Right lobe of liver (tissue), 6 donors: ENCODE data around the gene METTL27. TPM values are rescaled to one million over a fixed set of nuclear protein-coding genes. Genes with fewer than 3 reads are reported as not detected.

ENCODE experiments used
- ATAC-seq, 4 donors: fragments of 200-7000 bp; cut with Tn5 transposase; one replicate each; pipeline ENCODE4 v1.9.1; 2020; ENCODE audit warnings: mild to moderate bottlenecking in 4 of 4, moderate library complexity in 4 of 4
- DNase-seq, 3 donors: peaks; one replicate each; pipeline ENCODE4 v3.0.0-alpha.2; 2020
- H3K27ac ChIP-seq, 3 donors: fragments of 200-600 bp; one replicate each; pipeline ENCODE4 v1.8.0; 2022
- H3K27me3 ChIP-seq, 2 donors: fragments of 200-600 bp; one replicate each; pipeline ENCODE4 v1.8.0; 2022
- H3K36me3 ChIP-seq, 4 donors: fragments of 200-600 bp; sonication (generic) in 1 of 4; one replicate each; pipeline versions ENCODE4 v1.5.1 to v1.8.0; 2017 to 2022; ENCODE audit warnings: control low read depth in 1 of 4
- H3K4me1 ChIP-seq, 4 donors: fragments of 200-600 bp; sonication (generic) in 1 of 4; one replicate each; pipeline versions ENCODE4 v1.5.1 to v1.8.0; 2017 to 2022; ENCODE audit warnings: control low read depth in 1 of 4
- H3K4me3 ChIP-seq, 3 donors: fragments of 200-600 bp; one replicate each; pipeline ENCODE4 v1.8.0; 2022
- H3K9me3 ChIP-seq, 4 donors: fragments of 200-600 bp; sonication (generic) in 1 of 4; one replicate each; pipeline versions ENCODE4 v1.5.1 to v1.8.0; 2017 to 2022; ENCODE audit warnings: control low read depth in 1 of 4
- CTCF ChIP-seq, 4 donors: fragments of 200-600 bp in 3 of 4; fragments of 450-650 bp in 1 of 4; IDR thresholded peaks; one replicate each; pipeline versions ENCODE4 v1.5.1 to v1.8.0; 2016 to 2022; ENCODE audit warnings: antibody characterized with exemption in 4 of 4, mild to moderate bottlenecking in 2 of 4
- POLR2A ChIP-seq: fragments of 450-650 bp; IDR thresholded peaks from one replicate; pipeline ENCODE4 v1.6.1; 2017; ENCODE audit warnings: antibody characterized with exemption, mild to moderate bottlenecking
- WGBS: methylation state at CpG from one replicate; pipeline ENCODE4 v1.1.6; 2018; ENCODE audit warnings: low coverage, low lambda C conversion rate; ENCODE audit not compliant: insufficient coverage; ENCODE audit errors: missing lambda C conversion rate; 5-methylcytosine and 5-hydroxymethylcytosine counted together
- intact Hi-C, 2 donors: fragments of 100-400 bp; cut with DNase I; formaldehyde crosslinking; loops; one replicate each; pipeline versions ENCODE4 v1.11.2 to v1.14.1; 2022
- long read RNA-seq: library from polyadenylated mRNA; unstranded; transcript quantifications from one replicate; pipeline ENCODE4 v2.0.0, GENCODE V29; 2019
- total RNA-seq, 6 experiments: library from RNA; depleted of rRNA in 2 of 6; stranded (reverse); fragments of >200 nt in 2 of 6; fragmentation: NEBNext Ultra II Directional in 3 of 6; extraction: Animal tissue kit (Norgen Biotek cat#: 25700) in 3 of 6; gene quantifications; one replicate each; pipeline versions ENCODE4 v1.1.0 to v1.2.4, GENCODE V29; 2016 to 2023
- donor health status: DM: no; HTN: yes; CAD: no.
- donor health status: DM: no; HTN: no; CAD: no.
- donor health status: DM: no; HTN: no; CAD: no.
- donor health status: DM: no; HTN: yes; CAD: no.
- donor health status: DM: no; HTN: yes; CAD: no.

Gene METTL27
- 1 to 10 TPM in 3 of 6 experiments, under 1 TPM in 3; 0.49 to 1.4 (median 1.0) TPM for total RNA-seq
- long read RNA-seq, result 0 reads

- Histone ChIP-seq H3K4me1 (peaks cover 0 to 5% (median 2%) of the 10 kb centered on the region in 4 donors), H3K27ac (peak within 1 kb of the TSS in 1 of 3 donors; percentile 58), H3K4me3 (peak within 1 kb of the TSS; percentile 46 to 61 (median 59)), H3K27me3 (no peaks in the 10 kb centered on the region), H3K36me3 (no peaks in the 10 kb centered on the region), H3K9me3 (no peaks in the 10 kb centered on the region)
- TF ChIP-seq POLR2A (no peak), CTCF (IDR thresholded peaks at IDR 0.05) (no peak)
- intact Hi-C loops, result no loop called here
- DNase-seq, result peak; percentile 93 to 95 (median 94)
- 1% methylated on average over 19 of the region's 45 CpGs for WGBS
- peak; percentile 97 to 99 (median 98) for ATAC-seq
Measured at GRCh38 chr7:73842067-73842976, at the start of gene METTL27. METTL27 (minus strand) TSS chr7:73842516; CDS start chr7:73842140, 376 bp downstream.

GRCh38 chr7:73891178-73891885, 49.0 kb upstream of the METTL27 start:
- intact Hi-C loops, result no loop called here
- DNase-seq (no peak), ATAC-seq (no peak)
- TF ChIP-seq POLR2A (no peak), CTCF (IDR thresholded peaks at IDR 0.05) (no peak)
- 78% methylated on average over 9 of the region's 16 CpGs for WGBS
- no peaks in the 10 kb centered on the region for H3K36me3 ChIP-seq
- H3K4me1 ChIP-seq, result no peaks in the 10 kb centered on the region
- no peaks in the 10 kb centered on the region for H3K27me3 ChIP-seq
- H3K9me3 ChIP-seq, result no peaks in the 10 kb centered on the region
- H3K27ac ChIP-seq, result no peak overlapping the region
- H3K4me3 ChIP-seq, result no peak overlapping the region

GRCh38 chr7:73890555-73891147, 48.3 kb upstream of the METTL27 start:
- no peak for ATAC-seq
- Histone ChIP-seq H3K27ac (no peak overlapping the region), H3K27me3 (no peaks in the 10 kb centered on the region), H3K4me3 (no peak overlapping the region), H3K4me1 (no peaks in the 10 kb centered on the region), H3K36me3 (no peaks in the 10 kb centered on the region), H3K9me3 (no peaks in the 10 kb centered on the region)
- intact Hi-C loops, result no loop called here
- DNase-seq, result no peak
- TF ChIP-seq CTCF (IDR thresholded peaks at IDR 0.05), result no peak
- no peak for TF ChIP-seq POLR2A
- WGBS, result 93% methylated on average over 12 of the region's 16 CpGs

GRCh38 chr7:73888959-73889358, 46.6 kb upstream of the METTL27 start:
- no peak overlapping the region for H3K4me3 ChIP-seq
- H3K27me3 ChIP-seq, result no peaks in the 10 kb centered on the region
- no peaks in the 10 kb centered on the region for H3K36me3 ChIP-seq
- DNase-seq (peak in 1 of 3 donors; percentile 20), ATAC-seq (no peak)
- WGBS, result 84% methylated on average over 5 of the region's 6 CpGs
- no peak for TF ChIP-seq POLR2A
- no peak for TF ChIP-seq CTCF (IDR thresholded peaks at IDR 0.05)
- intact Hi-C loops, result no loop called here
- H3K4me1 ChIP-seq, result no peaks in the 10 kb centered on the region
- H3K9me3 ChIP-seq, result no peaks in the 10 kb centered on the region
- H3K27ac ChIP-seq, result no peak overlapping the region
